Activated T-helper 17 cell treated with anti-CD3 and anti-CD28 coated beads, Interleukin-2, amount 50 U/mL, for 72 hours (primary cell): ENCODE measurements around the gene CETN1. TPM values are rescaled to one million over a fixed set of nuclear protein-coding genes. Genes with fewer than 3 reads are reported as not detected.
A peak's percentile ranks its signal among the peaks of the same experiment; 100 is the strongest.

ENCODE experiments used
- ATAC-seq: fragments of 150-1000 bp; cut with Tn5 transposase; replicated peaks from 2 replicates; pipeline ENCODE4 v1.10.0; 2021; ENCODE audit warnings: mild to moderate bottlenecking, moderate library complexity
- H3K27ac Mint-ChIP-seq: one replicate; pipeline ENCODE4 v1.8.0; 2022; ENCODE audit warnings: mixed read lengths
- H3K27me3 Mint-ChIP-seq: one replicate; pipeline ENCODE4 v1.8.0; 2022; ENCODE audit warnings: mixed read lengths
- H3K36me3 Mint-ChIP-seq: one replicate; pipeline ENCODE4 v1.8.0; 2022; ENCODE audit warnings: low read depth, mild to moderate bottlenecking, mixed read lengths
- H3K4me1 Mint-ChIP-seq: one replicate; pipeline ENCODE4 v1.8.0; 2022; ENCODE audit warnings: mixed read lengths
- H3K4me3 Mint-ChIP-seq: one replicate; pipeline ENCODE4 v1.8.0; 2022; ENCODE audit warnings: mild to moderate bottlenecking, mixed read lengths
- H3K9me3 Mint-ChIP-seq: one replicate; pipeline ENCODE4 v1.8.0; 2022; ENCODE audit warnings: mixed read lengths
- total RNA-seq, 2 donors: library from RNA; stranded (reverse); gene quantifications; one replicate each; pipeline ENCODE4 v1.2.3, GENCODE V29; 2022

Gene CETN1
- total RNA-seq, 2 donors from 2014 or later: not detected

DNA sequence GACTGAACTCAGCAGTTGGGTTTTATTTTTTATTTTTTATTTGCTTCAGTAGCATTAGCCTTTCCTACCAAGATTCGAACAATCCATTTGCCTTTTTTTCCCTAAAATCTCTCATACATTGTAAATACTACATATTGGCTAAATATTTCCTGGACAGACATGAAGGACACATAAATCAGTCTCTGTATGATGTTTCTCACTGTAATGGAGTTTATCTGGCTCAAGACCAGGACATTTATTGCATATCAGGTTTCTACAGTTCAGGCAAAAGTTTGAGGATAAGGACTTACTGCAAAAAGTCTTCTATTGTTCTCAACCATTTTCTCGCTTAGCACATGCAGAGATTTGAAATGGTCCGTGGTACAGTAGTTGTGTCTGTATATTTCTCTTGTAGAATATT, 19.9 kb downstream of the CETN1 start:
- Mint-ChIP-seq H3K27ac (no peak overlapping the region), H3K4me1 (no peaks in the 10 kb centered on the region), H3K36me3 (no peaks in the 10 kb centered on the region), H3K27me3 (peaks cover 28% of the 10 kb centered on the region), H3K4me3 (no peak overlapping the region), H3K9me3 (no peaks in the 10 kb centered on the region)
- ATAC-seq: no peak

GRCh38 chr18:604771-605170, 24.6 kb downstream of the CETN1 start:
- Mint-ChIP-seq H3K4me3 (no peak overlapping the region), H3K4me1 (no peaks in the 10 kb centered on the region), H3K36me3 (no peaks in the 10 kb centered on the region), H3K27me3 (peaks cover 30% of the 10 kb centered on the region), H3K27ac (no peak overlapping the region), H3K9me3 (no peaks in the 10 kb centered on the region)
- no peak for ATAC-seq

- H3K4me1 Mint-ChIP-seq: no peaks in the 10 kb centered on the region
- ATAC-seq: no peak
- no peaks in the 10 kb centered on the region for H3K36me3 Mint-ChIP-seq
- H3K27ac Mint-ChIP-seq: no peak overlapping the region
- peaks cover 10% of the 10 kb centered on the region for H3K27me3 Mint-ChIP-seq
- no peaks in the 10 kb centered on the region for H3K9me3 Mint-ChIP-seq
- H3K4me3 Mint-ChIP-seq: no peak overlapping the region
Measured at GRCh38 chr18:607930-608329, 27.8 kb downstream of the CETN1 start.

GRCh38 chr18:610214-610928, 30.2 kb downstream of the CETN1 start:
- no peaks in the 10 kb centered on the region for H3K4me1 Mint-ChIP-seq
- no peaks in the 10 kb centered on the region for H3K9me3 Mint-ChIP-seq
- no peak overlapping the region for H3K4me3 Mint-ChIP-seq
- no peak overlapping the region for H3K27ac Mint-ChIP-seq
- no peak for ATAC-seq
- peaks cover 8% of the 10 kb centered on the region for H3K27me3 Mint-ChIP-seq
- no peaks in the 10 kb centered on the region for H3K36me3 Mint-ChIP-seq

- Mint-ChIP-seq H3K27me3 (peaks cover 6% of the 10 kb centered on the region), H3K4me3 (no peak overlapping the region), H3K4me1 (no peaks in the 10 kb centered on the region), H3K27ac (no peak overlapping the region), H3K9me3 (no peaks in the 10 kb centered on the region), H3K36me3 (no peaks in the 10 kb centered on the region)
- ATAC-seq: no peak
Measured at GRCh38 chr18:612156-612555, 32.0 kb downstream of the CETN1 start.

DNA sequence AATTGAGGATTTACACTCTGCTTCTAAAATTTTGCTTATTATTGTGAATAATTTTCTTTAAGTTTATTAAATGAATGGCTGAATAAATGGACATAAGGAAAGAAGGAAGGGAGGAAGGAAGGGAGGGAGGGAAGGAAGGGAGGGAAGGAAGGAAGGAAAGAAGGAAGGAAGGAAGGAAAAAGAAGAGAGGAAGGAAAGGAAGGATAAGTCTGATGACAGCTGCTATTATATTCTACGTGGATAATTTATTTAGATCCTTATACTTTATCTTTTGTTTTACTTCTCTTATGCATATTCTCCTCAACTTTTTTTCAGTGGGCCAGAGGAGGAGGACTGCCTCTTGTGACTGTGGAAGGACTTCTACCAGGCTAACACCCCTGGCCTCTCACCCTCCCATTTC, 34.0 kb downstream of the CETN1 start:
- Mint-ChIP-seq H3K36me3 (no peaks in the 10 kb centered on the region), H3K27me3 (peaks cover 9% of the 10 kb centered on the region), H3K4me1 (no peaks in the 10 kb centered on the region), H3K27ac (no peak overlapping the region), H3K9me3 (no peaks in the 10 kb centered on the region), H3K4me3 (no peak overlapping the region)
- ATAC-seq: no peak

GRCh38 chr18:615092-615521, 34.9 kb downstream of the CETN1 start:
- no peaks in the 10 kb centered on the region for H3K9me3 Mint-ChIP-seq
- no peak overlapping the region for H3K4me3 Mint-ChIP-seq
- H3K27ac Mint-ChIP-seq: no peak overlapping the region
- H3K4me1 Mint-ChIP-seq: no peaks in the 10 kb centered on the region
- peaks cover 9% of the 10 kb centered on the region for H3K27me3 Mint-ChIP-seq
- no peak for ATAC-seq
- H3K36me3 Mint-ChIP-seq: no peaks in the 10 kb centered on the region

- H3K27ac Mint-ChIP-seq: no peak overlapping the region
- no peak for ATAC-seq
- H3K4me3 Mint-ChIP-seq: no peak overlapping the region
- H3K27me3 Mint-ChIP-seq: peaks cover 12% of the 10 kb centered on the region
- H3K9me3 Mint-ChIP-seq: no peaks in the 10 kb centered on the region
- no peaks in the 10 kb centered on the region for H3K4me1 Mint-ChIP-seq
- H3K36me3 Mint-ChIP-seq: no peaks in the 10 kb centered on the region
Measured at GRCh38 chr18:615773-616172, 35.6 kb downstream of the CETN1 start.

- H3K4me1 Mint-ChIP-seq: no peaks in the 10 kb centered on the region
- H3K27ac Mint-ChIP-seq: no peak overlapping the region
- H3K36me3 Mint-ChIP-seq: no peaks in the 10 kb centered on the region
- ATAC-seq: no peak
- no peaks in the 10 kb centered on the region for H3K9me3 Mint-ChIP-seq
- H3K27me3 Mint-ChIP-seq: peaks cover 12% of the 10 kb centered on the region
- H3K4me3 Mint-ChIP-seq: no peak overlapping the region
Measured at GRCh38 chr18:616380-616995, 36.3 kb downstream of the CETN1 start.

GRCh38 chr18:617970-618504, 37.9 kb downstream of the CETN1 start:
- no peaks in the 10 kb centered on the region for H3K4me1 Mint-ChIP-seq
- no peak for ATAC-seq
- H3K36me3 Mint-ChIP-seq: no peaks in the 10 kb centered on the region
- peaks cover 15% of the 10 kb centered on the region for H3K27me3 Mint-ChIP-seq
- H3K9me3 Mint-ChIP-seq: no peaks in the 10 kb centered on the region
- H3K4me3 Mint-ChIP-seq: no peak overlapping the region
- no peak overlapping the region for H3K27ac Mint-ChIP-seq

DNA sequence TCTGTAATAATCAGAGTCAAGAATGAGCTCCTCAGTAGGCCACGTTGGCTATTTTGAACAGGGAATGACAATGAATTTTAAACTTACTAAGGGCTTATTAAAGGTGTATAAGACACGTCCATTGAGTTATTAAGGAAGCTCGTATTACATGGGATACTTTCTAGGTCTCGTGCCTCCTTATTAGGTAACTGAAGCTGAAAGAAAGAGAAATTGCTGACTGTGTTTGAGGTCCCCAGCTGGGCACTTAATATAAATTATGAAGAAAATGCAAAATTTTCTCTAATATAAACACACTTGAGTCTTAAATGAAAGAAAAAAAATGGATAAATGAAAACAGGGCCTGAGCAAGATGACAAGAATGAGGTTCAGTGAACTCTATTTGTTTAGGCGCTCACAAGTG, 38.4 kb downstream of the CETN1 start:
- H3K36me3 Mint-ChIP-seq: no peaks in the 10 kb centered on the region
- H3K4me1 Mint-ChIP-seq: no peaks in the 10 kb centered on the region
- no peak for ATAC-seq
- H3K4me3 Mint-ChIP-seq: no peak overlapping the region
- H3K27me3 Mint-ChIP-seq: peaks cover 15% of the 10 kb centered on the region
- no peak overlapping the region for H3K27ac Mint-ChIP-seq
- no peaks in the 10 kb centered on the region for H3K9me3 Mint-ChIP-seq

DNA sequence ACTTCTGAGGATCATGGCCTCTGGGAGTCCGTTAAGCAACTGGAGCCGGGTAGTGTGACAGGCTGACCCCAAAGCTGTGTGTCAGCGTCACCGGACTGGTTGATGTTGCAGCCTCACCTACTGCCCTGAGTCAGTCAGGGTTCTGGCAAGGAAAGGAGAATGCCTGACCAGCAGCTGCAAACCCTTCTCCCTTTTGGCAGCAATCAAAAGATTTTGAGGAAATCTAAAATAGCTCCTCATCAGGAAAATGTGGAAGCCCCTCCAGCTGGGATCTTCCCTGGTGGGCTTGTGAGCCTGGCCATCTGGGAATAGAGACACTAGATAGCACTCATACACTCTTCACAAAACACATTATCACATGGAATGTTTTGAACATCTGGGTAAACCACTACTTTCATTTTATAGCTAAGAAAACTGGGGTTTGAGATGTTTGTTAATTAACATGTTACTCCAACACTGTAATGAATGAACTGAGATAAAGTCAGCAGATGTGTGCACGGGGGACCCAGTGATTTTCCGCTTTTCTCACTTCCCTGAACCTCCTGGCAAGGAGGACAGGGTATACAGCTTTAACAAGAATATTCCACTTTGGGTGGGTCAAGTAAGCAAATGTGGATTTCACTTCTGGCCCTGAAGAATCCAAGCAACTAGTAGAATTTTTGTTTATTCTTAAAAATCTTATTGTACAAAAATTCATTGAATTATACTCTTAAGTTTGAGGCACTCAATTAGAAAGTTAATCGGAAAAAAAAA, 41.3 kb downstream of the CETN1 start:
- Mint-ChIP-seq H3K4me1 (no peaks in the 10 kb centered on the region), H3K27me3 (peaks cover 18% of the 10 kb centered on the region), H3K4me3 (no peak overlapping the region), H3K27ac (no peak overlapping the region), H3K9me3 (no peaks in the 10 kb centered on the region), H3K36me3 (no peaks in the 10 kb centered on the region)
- no peak for ATAC-seq

DNA sequence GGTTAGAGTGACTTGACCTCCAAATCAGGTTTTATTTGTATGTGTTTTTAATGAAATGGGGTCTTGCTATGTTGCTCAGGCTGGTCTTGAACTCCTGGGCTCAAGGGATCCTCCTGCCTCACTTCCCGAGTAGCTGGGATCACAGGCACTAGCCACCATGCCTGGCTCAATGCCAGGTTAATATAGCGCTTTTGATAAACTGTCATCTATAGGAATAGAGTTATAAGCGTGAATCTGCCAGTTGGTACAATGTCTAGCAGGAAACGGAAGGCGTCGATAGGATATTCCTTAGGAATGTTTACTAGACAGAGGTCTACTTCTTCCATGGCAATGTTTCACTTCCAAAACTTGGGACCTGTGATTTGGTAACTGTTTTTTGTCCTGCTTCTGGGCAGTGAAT, 42.1 kb downstream of the CETN1 start:
- H3K27ac Mint-ChIP-seq: no peak overlapping the region
- no peak overlapping the region for H3K4me3 Mint-ChIP-seq
- ATAC-seq: no peak
- H3K4me1 Mint-ChIP-seq: no peaks in the 10 kb centered on the region
- peaks cover 21% of the 10 kb centered on the region for H3K27me3 Mint-ChIP-seq
- no peaks in the 10 kb centered on the region for H3K36me3 Mint-ChIP-seq
- no peaks in the 10 kb centered on the region for H3K9me3 Mint-ChIP-seq

GRCh38 chr18:623761-624620, 43.8 kb downstream of the CETN1 start:
- no peaks in the 10 kb centered on the region for H3K4me1 Mint-ChIP-seq
- H3K27ac Mint-ChIP-seq: no peak overlapping the region
- no peaks in the 10 kb centered on the region for H3K36me3 Mint-ChIP-seq
- H3K27me3 Mint-ChIP-seq: peaks cover 19% of the 10 kb centered on the region
- H3K9me3 Mint-ChIP-seq: no peaks in the 10 kb centered on the region
- peak; percentile 81 for ATAC-seq
- no peak overlapping the region for H3K4me3 Mint-ChIP-seq
